Astrocyte of the spinal cord (primary cell): ENCODE results near the gene TBATA.

Source experiments
- DNase-seq: peaks from one replicate; pipeline ENCODE4 v3.0.0; 2011; ENCODE audit warnings: low read depth, low spot score
- H3K4me3 ChIP-seq: 2 replicates; pipeline ENCODE4 v1.5.1; 2011; ENCODE audit warnings: low read depth, mild to moderate bottlenecking, low read length, moderate library complexity
- in situ Hi-C: cut with HindIII; loops from 2 replicates; pipeline ENCODE4 v1.10.0; 2017; ENCODE audit warnings: low sequenced_read_pairs
- TF ChIP-seq, protein P1 (sequence below): IDR thresholded peaks from 2 replicates; pipeline ENCODE4 v1.5.1; 2012; ENCODE audit warnings: low read depth, mild to moderate bottlenecking, low read length, inconsistent platforms

Gene TBATA

DNA sequence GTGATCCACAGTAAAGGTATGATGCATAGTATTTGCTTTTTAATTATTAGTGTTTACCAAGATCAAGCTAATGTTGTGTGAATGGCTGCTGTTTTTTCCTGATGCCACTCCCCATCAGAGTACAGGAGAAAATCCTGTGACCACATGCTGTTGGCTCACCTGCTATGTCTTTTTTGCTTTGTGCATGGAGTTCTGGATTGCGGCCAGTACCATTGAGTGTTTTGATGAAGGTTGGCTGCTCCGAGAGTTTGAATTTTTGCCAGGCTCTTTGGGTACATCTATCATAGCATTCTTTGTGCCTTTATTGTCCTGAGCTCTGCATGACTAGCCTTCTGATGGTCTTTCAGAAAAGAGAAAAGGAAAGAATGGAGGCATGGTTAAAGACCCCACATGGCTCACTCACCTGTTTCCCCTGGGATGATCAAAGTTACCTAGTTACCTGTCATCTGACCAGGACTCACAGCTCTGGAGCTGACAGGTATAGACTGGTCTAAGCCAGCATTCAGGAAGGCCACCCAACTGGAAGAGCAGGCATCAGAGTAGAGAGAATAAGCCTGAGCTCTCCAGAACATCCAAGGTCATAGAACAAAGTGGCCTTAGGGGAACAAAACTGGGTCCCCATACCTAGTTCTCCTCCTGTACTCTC, 18.7 kb upstream of the TBATA start:
- no peak for DNase-seq
- H3K4me3 ChIP-seq, result no peak overlapping the region
- TF ChIP-seq, protein P1, sequence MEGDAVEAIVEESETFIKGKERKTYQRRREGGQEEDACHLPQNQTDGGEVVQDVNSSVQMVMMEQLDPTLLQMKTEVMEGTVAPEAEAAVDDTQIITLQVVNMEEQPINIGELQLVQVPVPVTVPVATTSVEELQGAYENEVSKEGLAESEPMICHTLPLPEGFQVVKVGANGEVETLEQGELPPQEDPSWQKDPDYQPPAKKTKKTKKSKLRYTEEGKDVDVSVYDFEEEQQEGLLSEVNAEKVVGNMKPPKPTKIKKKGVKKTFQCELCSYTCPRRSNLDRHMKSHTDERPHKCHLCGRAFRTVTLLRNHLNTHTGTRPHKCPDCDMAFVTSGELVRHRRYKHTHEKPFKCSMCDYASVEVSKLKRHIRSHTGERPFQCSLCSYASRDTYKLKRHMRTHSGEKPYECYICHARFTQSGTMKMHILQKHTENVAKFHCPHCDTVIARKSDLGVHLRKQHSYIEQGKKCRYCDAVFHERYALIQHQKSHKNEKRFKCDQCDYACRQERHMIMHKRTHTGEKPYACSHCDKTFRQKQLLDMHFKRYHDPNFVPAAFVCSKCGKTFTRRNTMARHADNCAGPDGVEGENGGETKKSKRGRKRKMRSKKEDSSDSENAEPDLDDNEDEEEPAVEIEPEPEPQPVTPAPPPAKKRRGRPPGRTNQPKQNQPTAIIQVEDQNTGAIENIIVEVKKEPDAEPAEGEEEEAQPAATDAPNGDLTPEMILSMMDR, result no peak

GRCh38 chr10:70801854-70802253, 16.7 kb upstream of the TBATA start:
- TF ChIP-seq, protein P1, result no peak
- DNase-seq, result no peak
- no peak overlapping the region for H3K4me3 ChIP-seq
- in situ Hi-C loops, result no loop called here

More for the DNA sequence above, 18.7 kb upstream of the TBATA start:
- in situ Hi-C loops, result no loop called here

- TF ChIP-seq, protein P1, result no peak
- in situ Hi-C loops, result no loop called here
- no peak for DNase-seq
- no peak overlapping the region for H3K4me3 ChIP-seq
These were observed 13.9 kb upstream of the TBATA start for GRCh38 chr10:70799124-70799523.

DNA sequence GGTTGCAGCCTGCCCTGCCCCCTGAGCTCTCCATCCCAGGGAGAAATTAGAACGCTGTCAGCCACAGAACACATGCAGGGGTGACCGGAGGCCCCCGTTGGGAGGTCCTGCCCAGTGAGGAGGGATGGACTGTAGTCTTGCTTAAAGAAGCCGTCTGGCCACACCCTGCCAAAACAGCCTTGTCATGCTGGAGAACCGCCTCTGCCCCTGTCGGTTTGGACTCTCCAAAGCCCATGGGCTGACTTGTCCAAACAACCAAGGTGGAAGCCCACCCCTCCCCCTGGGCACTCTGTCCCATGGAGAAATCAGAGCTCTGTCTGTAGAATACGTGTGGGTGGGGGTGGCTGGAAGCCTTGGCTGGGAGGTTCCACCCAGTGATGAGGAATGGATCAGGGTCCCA, 12.7 kb upstream of the TBATA start:
- no peak overlapping the region for H3K4me3 ChIP-seq
- TF ChIP-seq, protein P1, result no peak
- in situ Hi-C loops, result no loop called here
- no peak for DNase-seq

GRCh38 chr10:70795613-70796012, 10.4 kb upstream of the TBATA start:
- no peak for DNase-seq
- in situ Hi-C loops, result no loop called here
- H3K4me3 ChIP-seq, result no peak overlapping the region
- TF ChIP-seq, protein P1, result no peak

GRCh38 chr10:70791386-70792039, 6.3 kb upstream of the TBATA start:
- no peak for DNase-seq
- no peak overlapping the region for H3K4me3 ChIP-seq
- TF ChIP-seq, protein P1, result no peak
- in situ Hi-C loops, result no loop called here
